ENCODE data around the gene EFNA5.

EFNA5 gene

DNA sequence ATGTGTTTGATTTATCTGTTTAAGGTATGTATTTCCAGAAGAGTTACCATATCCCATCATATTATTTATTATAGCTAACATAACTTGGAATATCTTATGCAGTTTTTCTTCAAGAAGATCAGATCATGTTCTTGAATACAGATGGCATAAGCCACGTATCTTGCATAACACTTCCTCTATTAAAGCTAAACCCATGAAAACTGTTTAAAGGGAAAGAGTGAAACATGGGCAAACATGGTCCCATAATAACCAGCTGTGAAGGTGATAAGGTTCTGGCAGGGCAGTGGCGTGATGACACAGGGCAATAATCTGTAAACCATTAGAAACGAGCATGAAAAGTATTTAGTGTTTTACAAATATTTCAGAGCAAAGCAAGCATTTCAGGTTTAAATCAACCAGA lies 34.2 kb downstream of the EFNA5 start:
- DNase-seq: no peak

- no peak for DNase-seq
Observed at GRCh38 chr5:107636068-107636467, 34.7 kb downstream of the EFNA5 start.

DNA sequence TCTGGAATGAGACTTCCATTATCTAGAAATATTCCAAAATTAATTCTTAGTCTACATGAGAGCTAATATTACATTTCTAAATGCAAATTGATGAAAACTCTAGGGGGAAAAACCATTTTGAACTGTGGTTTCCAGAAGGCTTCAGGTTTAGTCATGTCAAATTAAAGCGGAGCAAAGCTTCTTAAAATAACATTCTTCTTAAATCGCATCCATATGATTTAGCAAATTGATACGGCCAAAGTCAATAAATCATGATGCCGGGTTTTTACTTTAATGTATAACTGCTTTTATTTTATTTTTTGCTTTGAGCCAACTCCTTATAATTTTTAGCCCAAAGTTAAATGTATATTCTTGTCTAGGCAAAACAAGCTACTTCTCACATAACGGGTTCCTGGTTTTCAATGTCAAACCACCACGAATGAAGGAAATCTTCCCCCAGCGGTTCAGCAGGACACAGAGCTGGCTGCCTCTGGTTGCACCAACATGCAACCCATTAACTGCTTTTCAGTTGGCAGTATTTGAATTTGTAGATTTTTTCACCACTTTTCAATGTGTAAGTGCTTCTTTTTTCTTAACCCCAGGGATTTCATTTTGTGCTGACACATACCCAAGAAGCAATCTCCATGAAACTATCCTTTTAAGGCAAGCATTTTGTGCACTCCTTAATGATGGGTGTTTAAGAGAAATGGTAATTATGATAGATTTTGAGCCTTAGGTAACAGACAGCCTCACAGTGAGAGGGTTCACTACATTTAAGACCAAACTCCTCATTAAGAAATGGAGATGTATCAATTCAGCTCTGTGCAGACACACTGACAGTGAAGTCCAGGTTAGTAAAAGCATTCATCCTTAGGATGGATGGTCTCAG lies 35.5 kb downstream of the EFNA5 start:
- no peak for DNase-seq

DNA sequence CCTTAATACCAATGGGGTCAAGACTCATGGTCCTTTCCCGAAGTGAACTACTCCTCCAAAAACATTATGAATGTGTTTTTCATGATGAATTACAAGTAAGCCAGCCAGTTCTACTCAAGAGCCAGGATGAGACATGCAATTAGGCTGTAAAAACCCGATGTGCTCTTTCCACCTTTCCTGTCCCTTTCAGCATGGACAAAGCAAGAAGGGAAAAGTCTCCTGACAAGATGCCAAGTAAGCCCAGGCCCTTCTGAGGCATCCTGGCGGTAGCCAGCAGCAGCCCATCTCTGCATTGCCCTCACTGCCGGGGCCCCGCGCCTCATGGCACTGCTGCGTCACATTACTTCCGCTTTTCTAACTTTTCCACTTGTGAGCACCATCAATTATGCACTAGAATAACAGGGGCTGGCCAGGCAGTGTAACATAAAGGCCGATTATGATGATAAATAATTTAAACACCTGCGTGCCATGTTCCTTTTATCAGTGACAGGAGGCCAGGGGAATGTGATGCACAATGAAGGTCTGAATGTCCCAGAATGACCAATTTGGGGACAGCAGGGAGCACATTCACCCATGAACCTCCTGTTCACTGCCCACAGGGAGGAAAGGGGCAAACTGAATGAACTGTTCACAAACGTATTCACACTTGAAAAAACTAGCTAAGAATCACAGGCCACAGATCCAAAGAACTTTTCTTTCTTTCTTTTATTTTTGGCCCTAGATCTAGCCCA lies 37.4 kb downstream of the EFNA5 start:
- no peak for DNase-seq

GRCh38 chr5:107631805-107632362 lies 38.9 kb downstream of the EFNA5 start:
- DNase-seq: no peak

DNA sequence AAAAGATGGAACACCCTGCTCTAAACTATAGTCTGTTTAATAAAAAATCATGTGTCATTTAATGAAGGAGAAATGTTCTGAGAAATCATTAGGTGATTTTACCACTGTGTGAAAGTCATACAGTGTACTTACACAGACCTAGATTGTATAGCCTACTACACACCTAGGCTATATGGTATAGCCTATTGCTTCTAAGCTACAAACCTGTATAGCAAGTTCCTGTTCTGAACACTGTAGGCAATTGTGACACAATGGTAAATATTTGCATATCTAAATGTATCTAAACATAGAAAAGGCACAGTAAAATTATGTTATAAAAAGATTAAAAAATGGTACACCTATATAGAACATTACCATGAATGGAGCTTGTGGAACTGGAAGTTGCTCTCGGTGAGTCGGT lies 40.6 kb downstream of the EFNA5 start:
- DNase-seq: no peak

- DNase-seq: no peak
Observed at GRCh38 chr5:107624235-107624634, 46.5 kb downstream of the EFNA5 start.

GRCh38 chr5:107621089-107621488 lies 49.6 kb downstream of the EFNA5 start:
- DNase-seq: no peak

- DNase-seq: no peak
Observed at GRCh38 chr5:107619781-107620180, 51.0 kb downstream of the EFNA5 start.

DNA sequence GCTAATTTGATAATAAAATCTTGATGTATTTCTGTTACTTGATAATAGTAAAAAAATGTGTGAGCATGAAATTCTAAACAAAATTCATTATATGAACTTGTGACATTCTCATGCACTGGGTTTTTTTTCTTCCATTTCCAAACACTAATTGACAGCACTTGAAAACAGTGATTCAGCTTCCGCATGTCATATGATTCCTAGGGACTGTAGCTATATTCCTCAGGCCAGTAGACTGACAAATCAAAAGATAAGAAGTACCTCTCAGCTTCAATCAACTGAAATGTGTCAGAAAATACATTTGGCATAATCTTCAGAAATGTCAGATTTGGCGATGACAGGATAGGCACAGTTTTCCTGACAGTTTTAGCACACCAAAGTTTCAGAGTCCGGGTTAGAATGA lies 52.5 kb downstream of the EFNA5 start:
- DNase-seq: no peak

- no peak for DNase-seq
Observed at GRCh38 chr5:107617052-107617451, 53.7 kb downstream of the EFNA5 start.

GRCh38 chr5:107616213-107616612 lies 54.5 kb downstream of the EFNA5 start:
- no peak for DNase-seq

DNA sequence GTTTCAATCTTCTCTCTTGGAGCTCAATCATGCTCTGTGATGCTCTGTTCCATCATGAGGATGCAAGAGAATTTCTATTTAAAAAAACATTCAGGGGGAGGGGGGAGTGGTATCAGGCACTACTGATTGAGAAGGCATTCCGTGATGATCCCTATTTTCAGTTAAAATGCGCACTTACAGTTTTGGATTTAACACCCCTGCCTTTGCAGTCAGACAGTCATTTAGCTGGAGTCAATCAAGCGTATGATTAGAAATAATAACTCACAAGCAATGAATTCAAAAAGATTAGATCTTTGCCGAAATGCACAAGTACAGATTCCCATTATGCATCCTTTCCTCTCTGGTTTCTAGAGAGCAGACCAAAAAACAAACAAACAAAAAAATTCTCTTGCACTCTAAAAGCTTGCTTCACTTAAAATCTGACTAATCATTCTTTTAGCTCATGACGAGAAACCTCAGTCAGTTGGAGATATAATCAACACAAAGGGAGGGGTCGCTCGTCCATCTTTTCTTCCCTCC lies 55.4 kb downstream of the EFNA5 start:
- DNase-seq: no peak

DNA sequence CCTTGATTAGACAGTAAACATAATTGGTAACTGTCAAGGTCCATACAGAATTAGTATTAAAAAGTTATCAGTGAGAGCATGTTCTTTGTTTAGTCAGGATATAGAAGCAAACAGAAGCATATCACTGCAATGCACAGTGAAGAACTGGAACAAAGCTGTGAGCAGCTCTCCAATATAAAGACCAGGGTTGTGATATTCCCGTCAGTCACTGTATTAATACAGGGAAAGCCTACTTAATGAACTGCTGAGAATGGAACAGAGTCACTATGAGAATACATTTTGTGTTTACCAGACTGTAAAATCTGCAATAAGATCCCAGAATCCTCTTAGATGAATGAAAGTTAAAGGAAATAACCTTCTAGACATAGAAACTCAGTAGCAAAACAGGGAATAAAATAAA lies 58.2 kb downstream of the EFNA5 start:
- DNase-seq: no peak

DNA sequence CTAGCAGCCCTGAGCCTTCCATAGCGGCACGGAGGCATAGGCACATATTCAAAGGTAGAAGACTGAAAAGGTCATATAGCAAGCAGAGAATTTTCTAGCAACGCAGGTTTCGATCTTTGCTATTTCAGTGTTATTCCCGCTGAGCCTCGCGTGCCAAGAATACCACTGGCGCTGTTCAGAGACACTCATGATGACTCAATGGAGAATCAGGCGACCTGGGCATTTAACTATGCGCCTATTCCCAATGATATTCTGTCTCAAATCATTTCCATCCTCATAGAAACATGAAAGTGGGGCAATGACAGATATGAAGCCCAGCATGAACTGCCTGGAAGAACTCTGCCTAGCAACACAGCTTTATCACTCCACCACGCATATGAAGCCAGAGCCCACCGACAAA lies 59.9 kb downstream of the EFNA5 start:
- DNase-seq: no peak

DNA sequence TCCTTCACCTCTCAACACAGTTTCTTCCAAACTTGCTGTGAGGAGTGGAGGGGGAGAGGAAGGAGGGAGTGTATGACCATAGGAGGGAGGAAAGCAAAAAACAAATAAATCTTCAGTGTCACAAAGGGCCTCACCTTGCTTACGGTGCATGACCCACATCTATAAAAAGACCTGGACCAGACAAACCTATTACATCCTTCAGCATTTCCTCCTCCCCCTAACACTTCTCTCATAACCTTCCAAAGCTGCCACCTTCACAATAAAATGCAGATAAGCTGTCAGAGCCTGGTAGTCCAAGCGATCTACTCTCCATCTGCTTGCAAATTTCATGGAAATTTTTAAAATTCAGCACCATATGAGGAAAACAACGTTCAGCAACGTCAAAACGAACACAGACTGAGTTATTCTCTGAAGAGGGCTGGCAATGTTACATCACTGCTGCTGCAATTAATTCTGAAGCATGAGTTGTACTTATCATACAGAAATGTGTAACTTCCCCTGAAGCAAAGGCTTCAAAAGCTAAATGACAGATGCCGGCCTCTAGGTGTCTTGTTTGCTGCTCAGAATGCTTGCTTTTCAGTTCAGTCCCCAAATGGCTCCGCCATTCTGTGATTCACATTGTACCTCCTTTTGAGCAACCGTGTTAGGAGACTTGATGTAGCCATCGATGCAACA lies 62.9 kb downstream of the EFNA5 start:
- no peak for DNase-seq

- no peak for DNase-seq
Observed at GRCh38 chr5:107607196-107607595, 63.5 kb downstream of the EFNA5 start.

- no peak for DNase-seq
Observed at GRCh38 chr5:107605596-107606125, 65.1 kb downstream of the EFNA5 start.

GRCh38 chr5:107604990-107605389 lies 65.7 kb downstream of the EFNA5 start:
- no peak for DNase-seq

GRCh38 chr5:107604146-107604910 lies 66.4 kb downstream of the EFNA5 start:
- DNase-seq: no peak

GRCh38 chr5:107603349-107603748 lies 67.4 kb downstream of the EFNA5 start:
- DNase-seq: no peak

GRCh38 chr5:107602896-107603295 lies 67.8 kb downstream of the EFNA5 start:
- DNase-seq: no peak

Data from GOT3 (cell line).